K562 (cell line): ENCODE data around the gene ZNF35. TPM values are rescaled to one million over a fixed set of nuclear protein-coding genes. Genes with fewer than 3 reads are reported as not detected.

Source experiments
- CUX1 ChIP-seq: fragments of 200-800 bp; sonication (Bioruptor generic); IDR thresholded peaks from 2 replicates; pipeline ENCODE4 v1.6.1; 2016; ENCODE audit warnings: missing genetic modification characterization, missing compliant biosample characterization
- FOXP1 ChIP-seq: sonication (generic); formaldehyde crosslinking; IDR thresholded peaks from 2 replicates; pipeline ENCODE4 v1.8.0; 2022; ENCODE audit warnings: mild to moderate bottlenecking, missing genetic modification reagents
- GABPB2 ChIP-seq: fragments of 250-450 bp; sonication (Bioruptor Pico); conservative IDR thresholded peaks from 2 replicates; pipeline ENCODE4 v1.5.1; 2021; ENCODE audit warnings: mild to moderate bottlenecking
- GTF2F1 ChIP-seq: IDR thresholded peaks from 2 replicates; pipeline ENCODE4 v1.6.1; 2011; ENCODE audit warnings: low read depth, low read length, improper control_type of control experiment
- IRF9 ChIP-seq: fragments of 450-650 bp; IDR thresholded peaks from 2 replicates; pipeline ENCODE4 v1.6.1; 2016; ENCODE audit warnings: missing biosample characterization, missing genetic modification characterization
- KHSRP ChIP-seq: fragments of 450-650 bp; IDR thresholded peaks from 2 replicates; pipeline ENCODE4 v1.6.1; 2017
- PBX2 ChIP-seq, 2 experiments: IDR thresholded peaks in 1 of 2; conservative IDR thresholded peaks in 1 of 2; 2 replicates each; pipeline ENCODE4 v1.6.1; 2016; ENCODE audit warnings: low read depth in 2 of 2, mild to moderate bottlenecking in 1 of 2, missing compliant biosample characterization in 1 of 2, missing genetic modification characterization in 1 of 2, moderate library complexity in 1 of 2
- RREB1 ChIP-seq: fragments of 250-450 bp; sonication (Bioruptor Pico); IDR thresholded peaks from 2 replicates; pipeline ENCODE4 v1.4.0; 2020
- ZFP91 ChIP-seq: sonication (generic); formaldehyde crosslinking; IDR thresholded peaks from 2 replicates; pipeline ENCODE4 v1.8.0; 2022; ENCODE audit warnings: mild to moderate bottlenecking, missing genetic modification reagents
- polyA plus RNA-seq, 8 experiments: library from polyadenylated mRNA; depleted of rRNA in 4 of 8; stranded (reverse) in 5 of 8; unstranded in 3 of 8; fragments of >200 nt; fragmentation: Nextera tagmentation in 2 of 8; fragmentation: Illumina TruSeq in 1 of 8; extraction: Ambion mirVana in 2 of 8; extraction: Trizol in 1 of 8; gene quantifications; 2 replicates each; pipeline versions ENCODE4 v1.2.1 to v1.2.3, GENCODE V29; 2011 to 2014; ENCODE audit warnings: inconsistent platforms in 1 of 8, missing spikeins in 1 of 8
- total RNA-seq, 7 experiments: library from RNA; depleted of rRNA in 6 of 7; stranded (reverse); fragments of >200 nt in 6 of 7; fragmentation: Illumina TruSeq in 2 of 7; extraction: Trizol in 2 of 7; gene quantifications; 2 replicates each; pipeline versions ENCODE4 v1.2.1 to v1.2.3, GENCODE V29; 2011 to 2021; ENCODE audit warnings: low replicate concordance in 1 of 7

ZNF35 gene
- total and polyA plus RNA-seq, 9 of the 15 experiments (the other 6 are each of a cell fraction or from before 2014, with no cell fraction given) = 8.0 to 18.2 (median 14.8) TPM

GRCh38 chr3:44648564-44649229 is at the start of gene ZNF35 (continued):
- TF ChIP-seq ZFP91 (no peak), FOXP1 (CRISPR knock-in tag) (no peak), GTF2F1 (no peak), KHSRP (no peak), PBX2 (CRISPR knock-in tag; IDR thresholded peaks at IDR 0.05; ENCODE audit: low read depth) (no peak), PBX2 (tag; conservative IDR thresholded peaks at IDR 0.05; ENCODE audit: low read depth) (no peak), IRF9 (tag) (no peak), CUX1 (CRISPR knock-in tag) (no peak), GABPB2 (CRISPR knock-in tag) (no peak), RREB1 (CRISPR knock-in tag) (no peak)
